ENCODE results near the gene TLCD1.

The TLCD1 gene

GRCh38 chr17:28684963-28685362 lies 41.1 kb downstream of the TLCD1 start:
- peaks cover 92% of the 10 kb centered on the region for H3K36me3 ChIP-seq (ENCODE audit: control insufficient read depth, low read depth, low read length)
- no peaks in the 10 kb centered on the region for H3K27me3 ChIP-seq (ENCODE audit: control insufficient read depth, insufficient read depth, low read length)
- H3K4me3 ChIP-seq (ENCODE audit: low read length) = no peak overlapping the region
- no peak overlapping the region for H3K27ac ChIP-seq (ENCODE audit: low read length)
- no peaks in the 10 kb centered on the region for H3K9me3 ChIP-seq (ENCODE audit: control insufficient read depth, low read depth, low read length)
- H3K4me1 ChIP-seq (ENCODE audit: control insufficient read depth, low read depth, low read length) = no peaks in the 10 kb centered on the region
- H3K9ac ChIP-seq (ENCODE audit: low read length) = no peak overlapping the region

GRCh38 chr17:28682655-28683054 lies 43.4 kb downstream of the TLCD1 start:
- H3K36me3 ChIP-seq (ENCODE audit: control insufficient read depth, low read depth, low read length) = peaks cover 89% of the 10 kb centered on the region
- no peaks in the 10 kb centered on the region for H3K27me3 ChIP-seq (ENCODE audit: control insufficient read depth, insufficient read depth, low read length)

GRCh38 chr17:28675980-28676379 lies 50.1 kb downstream of the TLCD1 start:
- Histone ChIP-seq H3K4me1 (ENCODE audit: control insufficient read depth, low read depth, low read length) (no peaks in the 10 kb centered on the region), H3K9ac (ENCODE audit: low read length) (no peak overlapping the region), H3K4me3 (ENCODE audit: low read length) (no peak overlapping the region), H3K9me3 (ENCODE audit: control insufficient read depth, low read depth, low read length) (no peaks in the 10 kb centered on the region), H3K27me3 (ENCODE audit: control insufficient read depth, insufficient read depth, low read length) (no peaks in the 10 kb centered on the region), H3K36me3 (ENCODE audit: control insufficient read depth, low read depth, low read length) (peaks cover 93% of the 10 kb centered on the region), H3K27ac (ENCODE audit: low read length) (no peak overlapping the region)

More at GRCh38 chr17:28682655-28683054, 43.4 kb downstream of the TLCD1 start:
- Histone ChIP-seq H3K4me1 (ENCODE audit: control insufficient read depth, low read depth, low read length) (no peaks in the 10 kb centered on the region), H3K27ac (ENCODE audit: low read length) (no peak overlapping the region), H3K9me3 (ENCODE audit: control insufficient read depth, low read depth, low read length) (no peaks in the 10 kb centered on the region), H3K4me3 (ENCODE audit: low read length) (no peak overlapping the region), H3K9ac (ENCODE audit: low read length) (no peak overlapping the region)

- Histone ChIP-seq H3K27me3 (ENCODE audit: control insufficient read depth, insufficient read depth, low read length) (no peaks in the 10 kb centered on the region), H3K4me1 (ENCODE audit: control insufficient read depth, low read depth, low read length) (no peaks in the 10 kb centered on the region), H3K36me3 (ENCODE audit: control insufficient read depth, low read depth, low read length) (peaks cover 93% of the 10 kb centered on the region), H3K27ac (ENCODE audit: low read length) (no peak overlapping the region), H3K9ac (ENCODE audit: low read length) (no peak overlapping the region), H3K4me3 (ENCODE audit: low read length) (no peak overlapping the region), H3K9me3 (ENCODE audit: control insufficient read depth, low read depth, low read length) (no peaks in the 10 kb centered on the region)
These were observed 50.5 kb downstream of the TLCD1 start for GRCh38 chr17:28675490-28675889.
